ENCODE data around the gene MICU1.

DNA sequence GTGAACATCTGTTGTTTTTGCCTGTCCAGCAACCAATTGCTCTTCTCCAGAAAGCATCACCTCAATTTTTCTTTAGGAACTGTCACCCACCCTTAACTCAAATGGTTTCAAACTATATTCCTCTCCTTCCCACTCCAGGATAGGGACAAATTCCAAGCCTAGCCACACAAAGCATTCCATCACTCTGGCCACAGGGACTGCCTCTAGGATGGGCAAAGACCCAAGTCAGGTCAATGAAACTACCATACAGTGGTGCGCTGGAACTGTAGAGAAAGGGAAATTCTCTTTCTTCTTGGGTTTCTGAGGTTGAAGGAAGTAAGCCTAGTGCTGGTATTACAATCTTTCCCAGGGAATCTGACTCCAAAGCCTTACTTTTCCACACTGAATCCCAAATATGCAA lies 3.6 kb downstream of the MICU1 start:
- TF ChIP-seq, protein P1, sequence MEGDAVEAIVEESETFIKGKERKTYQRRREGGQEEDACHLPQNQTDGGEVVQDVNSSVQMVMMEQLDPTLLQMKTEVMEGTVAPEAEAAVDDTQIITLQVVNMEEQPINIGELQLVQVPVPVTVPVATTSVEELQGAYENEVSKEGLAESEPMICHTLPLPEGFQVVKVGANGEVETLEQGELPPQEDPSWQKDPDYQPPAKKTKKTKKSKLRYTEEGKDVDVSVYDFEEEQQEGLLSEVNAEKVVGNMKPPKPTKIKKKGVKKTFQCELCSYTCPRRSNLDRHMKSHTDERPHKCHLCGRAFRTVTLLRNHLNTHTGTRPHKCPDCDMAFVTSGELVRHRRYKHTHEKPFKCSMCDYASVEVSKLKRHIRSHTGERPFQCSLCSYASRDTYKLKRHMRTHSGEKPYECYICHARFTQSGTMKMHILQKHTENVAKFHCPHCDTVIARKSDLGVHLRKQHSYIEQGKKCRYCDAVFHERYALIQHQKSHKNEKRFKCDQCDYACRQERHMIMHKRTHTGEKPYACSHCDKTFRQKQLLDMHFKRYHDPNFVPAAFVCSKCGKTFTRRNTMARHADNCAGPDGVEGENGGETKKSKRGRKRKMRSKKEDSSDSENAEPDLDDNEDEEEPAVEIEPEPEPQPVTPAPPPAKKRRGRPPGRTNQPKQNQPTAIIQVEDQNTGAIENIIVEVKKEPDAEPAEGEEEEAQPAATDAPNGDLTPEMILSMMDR (IDR thresholded peaks at IDR 0.05; ENCODE audit: insufficient read depth, low read depth, low read length): no peak
- TF ChIP-seq EZH2 (IDR thresholded peaks at IDR 0.05; ENCODE audit: insufficient read depth, low read length): no peak

All from astrocyte (in vitro differentiated cells and primary cell).